GM19239 (cell line): ENCODE measurements around the gene TEKT2.

ENCODE experiments used
- DNase-seq: peaks from one replicate; pipeline ENCODE4 v3.0.0; 2011; ENCODE audit warnings: low spot score; ENCODE audit not compliant: insufficient read length
- FAIRE-seq: peaks from 2 replicates; lab custom pipeline; 2011; peaks lifted over from hg19 to GRCh38; lab: Jason Lieb, UNC

Gene TEKT2

GRCh38 chr1:36099681-36100341, 15.9 kb downstream of the TEKT2 start:
- peak; percentile 94 for FAIRE-seq
- DNase-seq = peak; percentile 90

- no peak for DNase-seq
- FAIRE-seq = no peak
These were observed 16.5 kb downstream of the TEKT2 start for GRCh38 chr1:36100376-36100775.

DNA sequence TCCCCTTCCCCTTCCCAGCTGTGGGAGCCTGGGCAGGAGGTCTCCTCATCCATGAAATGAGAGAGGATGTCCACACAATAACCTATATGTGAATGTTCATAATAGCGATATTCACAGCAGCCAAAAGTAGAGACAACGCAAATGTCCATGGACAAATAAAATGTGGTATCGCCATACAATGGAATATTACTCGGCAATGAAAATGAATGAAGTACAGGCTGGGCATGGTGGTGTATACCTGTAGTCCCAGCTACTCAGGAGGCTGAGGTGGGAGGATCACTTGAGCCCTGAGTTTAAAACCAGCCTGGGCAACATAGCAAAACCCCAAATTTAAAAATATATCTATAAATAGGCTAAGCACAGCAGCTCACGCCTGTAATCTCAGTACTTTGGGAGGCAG, 17.7 kb downstream of the TEKT2 start:
- FAIRE-seq (no peak), DNase-seq (no peak)

- DNase-seq = no peak
- FAIRE-seq = no peak
These were observed 22.4 kb downstream of the TEKT2 start for GRCh38 chr1:36106269-36106668.

- FAIRE-seq (no peak), DNase-seq (no peak)
These were observed 23.5 kb downstream of the TEKT2 start for GRCh38 chr1:36107394-36107793.

GRCh38 chr1:36108314-36108713, 24.4 kb downstream of the TEKT2 start:
- DNase-seq (no peak), FAIRE-seq (no peak)

GRCh38 chr1:36109041-36109679, 25.3 kb downstream of the TEKT2 start:
- FAIRE-seq (no peak), DNase-seq (no peak)

GRCh38 chr1:36111151-36111550, 27.3 kb downstream of the TEKT2 start:
- FAIRE-seq = no peak
- no peak for DNase-seq

DNA sequence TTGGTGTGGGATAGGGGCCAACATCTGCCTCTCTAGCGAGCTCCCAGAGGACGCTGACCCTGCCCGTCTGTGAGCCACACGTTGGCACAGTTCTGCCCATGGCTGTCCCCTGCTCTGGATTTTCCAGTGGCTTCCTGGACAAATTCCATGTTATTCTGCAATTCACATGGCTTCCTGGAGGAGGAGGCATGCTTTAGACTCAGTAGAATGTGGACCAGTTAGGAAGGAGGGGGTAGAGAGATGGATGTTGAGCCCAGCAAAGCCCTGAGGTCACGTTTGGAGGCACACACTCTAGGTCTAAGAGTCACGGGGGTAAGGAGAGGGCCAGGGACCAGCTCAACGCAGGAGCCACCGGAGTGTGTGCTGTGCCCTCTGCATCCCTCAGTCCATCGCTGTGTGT, 28.9 kb downstream of the TEKT2 start:
- FAIRE-seq (no peak), DNase-seq (no peak)

- FAIRE-seq (no peak), DNase-seq (no peak)
These were observed 30.5 kb downstream of the TEKT2 start for GRCh38 chr1:36114371-36114770.

GRCh38 chr1:36115200-36115669, 31.3 kb downstream of the TEKT2 start:
- DNase-seq = no peak
- no peak for FAIRE-seq

GRCh38 chr1:36115931-36116330, 32.0 kb downstream of the TEKT2 start:
- DNase-seq = no peak

GRCh38 chr1:36116901-36117300, 33.0 kb downstream of the TEKT2 start:
- DNase-seq (no peak), FAIRE-seq (no peak)

More at GRCh38 chr1:36115931-36116330, 32.0 kb downstream of the TEKT2 start:
- no peak for FAIRE-seq

DNA sequence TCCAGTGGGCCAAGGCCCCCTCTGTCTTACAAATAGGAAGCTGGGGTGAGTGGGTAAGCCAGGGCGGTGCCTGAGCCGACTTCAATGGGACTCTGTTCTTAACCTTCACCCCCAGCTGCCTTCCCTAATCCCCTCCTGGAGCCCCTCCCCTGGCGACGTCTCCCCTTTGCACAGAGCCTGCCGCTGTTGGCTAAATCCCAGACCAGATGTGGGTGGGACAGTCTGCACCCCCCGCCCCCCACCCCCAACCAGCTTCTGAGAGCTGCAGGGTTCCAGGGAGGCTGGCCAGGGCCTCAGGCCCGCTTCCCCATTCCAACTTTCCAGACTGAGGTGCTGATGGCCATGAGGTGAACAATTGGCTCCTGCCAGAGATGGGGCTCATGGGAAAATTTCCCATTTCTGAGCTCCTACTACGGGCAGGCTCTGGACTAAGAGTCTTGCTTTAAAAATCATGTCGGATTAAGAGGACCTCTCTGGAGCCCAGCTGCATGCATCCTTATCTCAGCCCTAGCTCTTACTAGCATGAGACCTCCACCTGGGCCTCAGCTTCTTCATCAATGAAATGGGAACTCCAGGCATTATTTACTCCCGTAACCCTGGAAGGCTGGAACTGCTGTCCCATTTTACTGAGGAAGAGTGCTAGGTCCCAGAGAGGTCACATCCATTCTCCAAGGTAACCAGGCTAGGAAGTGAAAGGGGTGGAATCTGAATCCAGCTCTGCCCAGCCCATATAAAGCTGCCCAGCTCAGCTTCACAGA, 34.7 kb downstream of the TEKT2 start:
- no peak for FAIRE-seq
- no peak for DNase-seq

DNA sequence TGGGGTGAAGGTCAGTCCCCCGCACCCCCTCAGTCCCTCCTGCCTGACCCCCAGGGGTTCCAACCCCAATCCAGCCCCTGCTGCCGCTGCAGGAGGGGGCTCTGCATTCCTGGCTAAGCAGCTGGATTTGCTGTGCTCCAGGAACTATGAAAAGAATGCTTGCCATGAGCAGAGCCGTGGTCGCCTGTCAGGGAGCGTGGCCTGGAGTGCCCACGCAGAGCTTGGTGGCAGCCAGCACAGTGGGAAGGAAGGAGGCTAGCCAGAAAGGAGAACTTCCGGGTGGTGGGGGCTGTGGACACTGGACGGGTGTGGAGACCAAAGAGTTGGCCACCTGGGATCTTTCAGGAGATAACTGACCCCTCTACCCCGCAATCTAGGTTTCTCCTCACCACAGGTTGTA, 35.6 kb downstream of the TEKT2 start:
- no peak for DNase-seq
- no peak for FAIRE-seq

- no peak for DNase-seq
- no peak for FAIRE-seq
These were observed 38.5 kb downstream of the TEKT2 start for GRCh38 chr1:36122062-36123030.

- FAIRE-seq = peak; percentile 81
- peak; percentile 69 for DNase-seq
These were observed 39.5 kb downstream of the TEKT2 start for GRCh38 chr1:36123356-36123755.

DNA sequence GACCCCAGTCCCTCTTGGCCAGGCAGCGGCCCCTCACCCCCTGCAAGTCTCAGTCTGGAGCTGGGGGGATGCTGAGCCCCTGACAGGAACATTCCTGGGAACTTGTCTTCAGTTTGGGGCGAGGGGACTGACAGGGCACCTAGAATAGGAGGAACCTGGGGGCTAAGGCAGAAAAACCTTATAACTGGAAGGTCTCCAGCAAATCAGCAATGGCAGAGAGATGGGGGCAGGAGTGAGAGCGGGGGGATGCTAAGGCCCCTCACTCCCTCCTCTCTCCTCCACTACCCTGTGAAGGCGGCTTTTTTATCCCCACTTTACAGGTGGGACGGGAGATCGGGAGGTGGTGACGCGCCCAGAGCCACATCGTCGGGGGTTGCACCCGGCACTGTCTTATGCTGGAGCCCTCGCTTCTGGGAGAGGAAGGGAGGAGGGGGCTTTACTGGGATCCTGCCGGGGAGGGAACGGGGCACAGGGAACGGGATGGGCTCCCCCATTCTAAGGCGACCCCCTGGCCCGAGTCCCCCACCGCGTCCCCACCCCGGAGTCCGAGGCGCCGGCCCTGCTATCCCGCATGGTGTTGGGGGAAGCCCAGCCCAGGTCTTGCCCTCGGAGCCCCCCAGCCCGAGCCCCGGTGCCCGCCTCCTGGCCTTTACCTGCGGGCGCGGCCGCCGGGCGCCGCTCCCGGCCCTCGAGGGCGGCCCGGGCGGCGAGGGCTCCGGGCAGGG, 40.7 kb downstream of the TEKT2 start:
- FAIRE-seq (no peak), DNase-seq (no peak)
